ENCODE data around the gene PPP6C. TPM values are rescaled to one million over a fixed set of nuclear protein-coding genes. Genes with fewer than 3 reads are reported as not detected.

The PPP6C gene
- total RNA-seq, 1 experiment from 2014 or later, result 53.3 TPM

DNA sequence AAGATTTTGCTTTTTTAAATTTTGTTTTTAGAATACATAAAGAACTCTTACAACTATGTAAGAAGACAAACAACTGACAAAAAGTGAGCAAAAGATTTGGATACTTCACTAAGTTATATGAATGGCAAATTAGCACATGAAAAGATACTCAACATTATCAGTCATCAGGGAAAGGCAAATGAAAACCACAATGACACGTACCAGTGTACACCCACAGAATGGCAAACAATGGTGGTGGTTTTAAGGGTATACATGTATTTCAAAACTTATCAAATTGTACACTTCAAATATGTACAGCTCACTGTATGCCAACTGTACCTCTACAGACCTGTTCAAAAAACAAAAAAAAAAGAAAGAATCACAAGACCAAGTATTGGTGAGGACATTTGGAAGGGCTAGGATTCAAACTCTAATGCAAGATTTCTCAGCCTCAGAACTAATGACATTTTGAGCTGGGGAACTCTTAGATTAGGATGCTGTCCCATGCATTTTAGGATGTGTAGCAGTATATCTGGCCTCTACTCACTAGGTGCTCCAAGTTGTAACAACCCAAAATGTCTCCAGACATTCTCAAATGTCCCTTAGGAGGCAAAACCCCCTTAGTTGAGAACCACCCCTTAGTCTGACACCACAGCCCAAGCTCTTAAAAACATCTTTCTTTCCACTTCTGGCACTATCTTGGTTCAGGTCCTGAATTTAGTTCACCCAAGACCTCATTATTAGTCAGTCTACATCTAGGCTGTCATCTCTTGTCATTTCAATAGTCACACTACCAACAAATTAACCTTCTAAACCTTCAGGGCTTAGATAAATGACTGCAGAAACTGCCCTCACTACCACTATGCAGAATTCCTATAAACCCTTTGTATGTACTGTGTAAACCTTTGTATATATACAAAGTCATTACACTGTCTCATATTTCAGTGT lies 55.9 kb downstream of the PPP6C start:
- TF ChIP-seq, protein P1, sequence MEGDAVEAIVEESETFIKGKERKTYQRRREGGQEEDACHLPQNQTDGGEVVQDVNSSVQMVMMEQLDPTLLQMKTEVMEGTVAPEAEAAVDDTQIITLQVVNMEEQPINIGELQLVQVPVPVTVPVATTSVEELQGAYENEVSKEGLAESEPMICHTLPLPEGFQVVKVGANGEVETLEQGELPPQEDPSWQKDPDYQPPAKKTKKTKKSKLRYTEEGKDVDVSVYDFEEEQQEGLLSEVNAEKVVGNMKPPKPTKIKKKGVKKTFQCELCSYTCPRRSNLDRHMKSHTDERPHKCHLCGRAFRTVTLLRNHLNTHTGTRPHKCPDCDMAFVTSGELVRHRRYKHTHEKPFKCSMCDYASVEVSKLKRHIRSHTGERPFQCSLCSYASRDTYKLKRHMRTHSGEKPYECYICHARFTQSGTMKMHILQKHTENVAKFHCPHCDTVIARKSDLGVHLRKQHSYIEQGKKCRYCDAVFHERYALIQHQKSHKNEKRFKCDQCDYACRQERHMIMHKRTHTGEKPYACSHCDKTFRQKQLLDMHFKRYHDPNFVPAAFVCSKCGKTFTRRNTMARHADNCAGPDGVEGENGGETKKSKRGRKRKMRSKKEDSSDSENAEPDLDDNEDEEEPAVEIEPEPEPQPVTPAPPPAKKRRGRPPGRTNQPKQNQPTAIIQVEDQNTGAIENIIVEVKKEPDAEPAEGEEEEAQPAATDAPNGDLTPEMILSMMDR (conservative IDR thresholded peaks at IDR 0.05), result no peak
- Histone ChIP-seq H4K8ac (replicated peaks; ENCODE audit: insufficient read length, low read depth, low read length) (no peak overlapping the region), H3K79me1 (ENCODE audit: insufficient read depth, low read depth, low read length, poor library complexity, severe bottlenecking) (peaks cover 4% of the 10 kb centered on the region), H2BK5ac (ENCODE audit: insufficient read length, low read length) (no peak overlapping the region), H2BK120ac (ENCODE audit: low read depth, low read length, poor library complexity, severe bottlenecking) (no peak overlapping the region), H2AK5ac (ENCODE audit: insufficient read length, low read length) (no peak overlapping the region), H3K9me3 (ENCODE audit: control insufficient read depth, low read depth, low read length) (no peaks in the 10 kb centered on the region), H4K91ac (ENCODE audit: insufficient read length, low read depth, low read length) (no peak overlapping the region), H3K27ac (ENCODE audit: insufficient read length, low read depth, low read length) (no peak overlapping the region), H3K79me2 (ENCODE audit: insufficient read depth, low read length) (peaks cover 4% of the 10 kb centered on the region; the same call in 1 of the 2 replicates), H3K14ac (ENCODE audit: insufficient read depth, low read length) (no peak overlapping the region), H2BK20ac (ENCODE audit: low read depth, low read length, poor library complexity, severe bottlenecking) (no peak overlapping the region), H4K20me1 (ENCODE audit: control insufficient read depth, insufficient read depth, insufficient read length) (no peaks in the 10 kb centered on the region), H3K27me3 (ENCODE audit: insufficient read depth, low read length) (no peaks in the 10 kb centered on the region), H2BK15ac (ENCODE audit: low read depth, low read length) (no peak overlapping the region), H3K4me2 (ENCODE audit: insufficient read depth, insufficient read length, low read length) (no peak overlapping the region), H3K23me2 (ENCODE audit: insufficient read length, low read depth, low read length, poor library complexity, severe bottlenecking) (no peaks in the 10 kb centered on the region), H3K9ac (ENCODE audit: extremely low read depth, insufficient read length, low read length) (no peak overlapping the region), H3K4me1 (ENCODE audit: insufficient read depth, low read length) (no peaks in the 10 kb centered on the region), H3K23ac (ENCODE audit: insufficient read length, low read depth, low read length) (no peak overlapping the region), H3K18ac (ENCODE audit: insufficient read length, low read depth, low read length) (no peak overlapping the region), H3K56ac (ENCODE audit: insufficient read length, low read depth, low read length) (no peak overlapping the region), H4K5ac (ENCODE audit: insufficient read length, low read depth, low read length) (no peak overlapping the region), H3K4ac (ENCODE audit: low read depth, low read length) (no peak overlapping the region), H2AFZ (ENCODE audit: low read length) (no peak overlapping the region), H2BK12ac (ENCODE audit: insufficient read length, low read depth, low read length) (no peak overlapping the region), H3T11ph (ENCODE audit: low read length) (no peak overlapping the region)
- Mint-ChIP-seq H3K4me3 (no peak overlapping the region), H3K4me1 (no peaks in the 10 kb centered on the region), H3K27me3 (ENCODE audit: low read depth) (no peaks in the 10 kb centered on the region), H3K9me3 (no peaks in the 10 kb centered on the region), H3K27ac (no peak overlapping the region; a peak in 1 of 7 replicates), H3K36me3 (ENCODE audit: insufficient read depth in 1 of 3, low read depth in 3 of 3) (peaks cover 0 to 3% (median 2%) of the 10 kb centered on the region in 3 experiments; a peak in 2 of 7 replicates)
- WGBS (ENCODE audit: extremely low coverage, insufficient read length, low lambda C conversion rate), result no CpG with 5 or more reads among the region's 1 CpG
- DNase-seq, result no peak

Measured in H9 (cell line).